OCI-LY7 (cell line): ENCODE results near the gene KLHDC3. TPM values are rescaled to one million over a fixed set of nuclear protein-coding genes. Genes with fewer than 3 reads are reported as not detected.
A peak's percentile ranks its signal among the peaks of the same experiment; 100 is the strongest.

Experiments used
- BruUV-seq: library from RNA; stranded (reverse); fragments of 400-500 nt; replicated peaks from 2 replicates; lab custom pipeline; 2021; lab: Mats Ljungman, UMichigan
- CTCF ChIA-PET: fragments of 300-600 bp; sonication (Branson Sonifier 250); formaldehyde crosslinking; loops from one replicate; lab custom pipeline; 2022; ENCODE audit warnings: antibody characterized with exemption; ENCODE audit not compliant: unreplicated experiment; lab: Charles Lee
- POLR2A ChIA-PET: fragments of 300-600 bp; sonication (Branson Sonifier 250); formaldehyde crosslinking; loops from one replicate; lab custom pipeline; 2022; ENCODE audit warnings: antibody characterized with exemption; lab: Charles Lee
- DNase-seq: peaks from one replicate; pipeline ENCODE4 v3.0.0-alpha.2; 2015; ENCODE audit warnings: low spot score
- H2AFZ ChIP-seq: fragments of 200-600 bp; sonication (generic), shearing (Covaris generic); 2 replicates; pipeline ENCODE4 v1.6.1; 2014; ENCODE audit warnings: mild to moderate bottlenecking, antibody characterized with exemption, low read length, moderate library complexity
- H3K27ac ChIP-seq: fragments of 200-600 bp; sonication (generic); 2 replicates; pipeline ENCODE4 v1.5.1; 2014; ENCODE audit warnings: mixed run types, low read depth, mild to moderate bottlenecking, moderate library complexity, low read length, inconsistent platforms; ENCODE audit not compliant: poor library complexity, severe bottlenecking
- H3K36me3 ChIP-seq: fragments of 200-600 bp; sonication (generic); 2 replicates; pipeline ENCODE4 v1.6.1; 2014; ENCODE audit warnings: mild to moderate bottlenecking, antibody characterized with exemption, low read length, moderate library complexity, mixed read lengths; ENCODE audit not compliant: insufficient read depth
- H3K4me1 ChIP-seq: fragments of 200-600 bp; sonication (generic); 2 replicates; pipeline ENCODE4 v1.5.1; 2014; ENCODE audit warnings: mild to moderate bottlenecking, low read length; ENCODE audit not compliant: insufficient read depth, poor library complexity, severe bottlenecking
- H3K4me2 ChIP-seq: fragments of 200-600 bp; sonication (generic); 2 replicates; pipeline ENCODE4 v1.6.1; 2014; ENCODE audit warnings: mild to moderate bottlenecking, low read length
- H3K4me3 ChIP-seq: fragments of 200-600 bp; sonication (generic); 2 replicates; pipeline ENCODE4 v1.5.1; 2014; ENCODE audit warnings: mild to moderate bottlenecking, low read depth, low read length; ENCODE audit not compliant: poor library complexity, severe bottlenecking
- H3K79me2 ChIP-seq: fragments of 200-600 bp; sonication (generic); 2 replicates; pipeline ENCODE4 v1.6.1; 2016; ENCODE audit warnings: low read depth, mild to moderate bottlenecking, low read length, moderate library complexity, mixed read lengths; ENCODE audit not compliant: insufficient read depth
- H3K9me2 ChIP-seq: fragments of 200-600 bp; sonication (generic); 2 replicates; pipeline ENCODE4 v1.6.1; 2016; ENCODE audit warnings: mild to moderate bottlenecking, low read length, mixed read lengths; ENCODE audit not compliant: insufficient read depth
- H3K9me3 ChIP-seq: fragments of 200-600 bp; sonication (generic); 2 replicates; pipeline ENCODE4 v1.6.1; 2014; ENCODE audit warnings: mild to moderate bottlenecking, mixed run types, low read length, mixed read lengths
- H4K20me1 ChIP-seq: fragments of 200-600 bp; sonication (generic); 2 replicates; pipeline ENCODE4 v1.6.1; 2014; ENCODE audit warnings: mild to moderate bottlenecking, antibody characterized with exemption, low read length, moderate library complexity, mixed read lengths; ENCODE audit not compliant: insufficient read depth
- CTCF ChIP-seq: fragments of 200-600 bp; sonication (generic); conservative IDR thresholded peaks from 2 replicates; pipeline ENCODE4 v1.5.1; 2014; ENCODE audit warnings: mild to moderate bottlenecking, antibody characterized with exemption, low read length, moderate library complexity, mixed read lengths
- EZH2phosphoT487 ChIP-seq: fragments of 200-600 bp; sonication (generic); IDR thresholded peaks from 2 replicates; pipeline ENCODE4 v1.6.1; 2018; ENCODE audit warnings: low read depth, borderline replicate concordance, mild to moderate bottlenecking, mixed run types, antibody characterized with exemption, low read length, moderate library complexity, mixed read lengths
- intact Hi-C: fragments of 100-400 bp; cut with micrococcal nuclease; formaldehyde crosslinking; loops from one replicate; pipeline ENCODE4 v1.10.0; 2022; ENCODE audit not compliant: unreplicated experiment
- total RNA-seq, 2 experiments: library from RNA; depleted of rRNA in 1 of 2; stranded (reverse); fragments of >200 nt in 1 of 2; shearing (Covaris generic) in 1 of 2; gene quantifications; 2 replicates each; pipeline ENCODE4 v1.2.3, GENCODE V29; 2014 to 2022

KLHDC3 gene
- total RNA-seq, 2 experiments from 2014 or later, result 89.9 to 91.4 TPM

- no peaks in the 10 kb centered on the region for H3K9me2 ChIP-seq
- no peak overlapping the region for H2AFZ ChIP-seq
- no peak for DNase-seq
- H3K36me3 ChIP-seq, result peaks cover 66% of the 10 kb centered on the region
- TF ChIP-seq CTCF, result no peak
- no peak for TF ChIP-seq EZH2phosphoT487
- no peak overlapping the region for H3K4me3 ChIP-seq
- no peak overlapping the region for H3K4me2 ChIP-seq
- H3K4me1 ChIP-seq, result peaks cover 8% of the 10 kb centered on the region
- no peaks in the 10 kb centered on the region for H4K20me1 ChIP-seq
- H3K9me3 ChIP-seq, result no peaks in the 10 kb centered on the region
- intact Hi-C loops, result no loop called here
- POLR2A ChIA-PET, result interaction anchor here (0.6 kb wide), 2 partner anchors 8 to 104 kb away, joined by 3 to 4 read pairs; no protein-coding TSS in a partner anchor
- CTCF ChIA-PET, result no interaction called here
- BruUV-seq, result no TSS peak
- H3K79me2 ChIP-seq, result no peaks in the 10 kb centered on the region
- H3K27ac ChIP-seq, result no peak overlapping the region
Observed at GRCh38 chr6:43007126-43007525, 6.9 kb upstream of the KLHDC3 start.

- POLR2A ChIA-PET, result interaction anchor here (0.5 to 0.6 kb wide), 2 partner anchors 133 to 1530 kb away, joined by 3 read pairs; no protein-coding TSS in a partner anchor
- intact Hi-C loops, result loop anchor here (1.0 kb wide), 2 partner anchors 108 to 134 kb away; no protein-coding TSS in a partner anchor
Observed at GRCh38 chr6:43009124-43009523, 4.9 kb upstream of the KLHDC3 start.

More at GRCh38 chr6:43009124-43009523, 4.9 kb upstream of the KLHDC3 start:
- Histone ChIP-seq H3K36me3 (peaks cover 61% of the 10 kb centered on the region; the same call in 1 of the 2 replicates), H3K4me3 (no peak overlapping the region), H4K20me1 (no peaks in the 10 kb centered on the region), H2AFZ (no peak overlapping the region), H3K4me1 (peaks cover 19% of the 10 kb centered on the region), H3K79me2 (peaks cover 11% of the 10 kb centered on the region), H3K9me2 (no peaks in the 10 kb centered on the region), H3K9me3 (no peaks in the 10 kb centered on the region), H3K27ac (no peak overlapping the region), H3K4me2 (no peak overlapping the region)
- CTCF ChIA-PET, result no interaction called here
- no TSS peak for BruUV-seq
- peak; percentile 88 for TF ChIP-seq CTCF
- no peak for TF ChIP-seq EZH2phosphoT487
- DNase-seq, result peak; percentile 74
